Measurements from ENCODE around the gene NKD1. TPM values are rescaled to one million over a fixed set of nuclear protein-coding genes. Genes with fewer than 3 reads are reported as not detected.

NKD1 gene
- total RNA-seq, 1 donor from 2014 or later, result 2.1 TPM

GRCh38 chr16:50609049-50609448, 60.9 kb downstream of the NKD1 start:
- H3K27me3 ChIP-seq (ENCODE audit: control insufficient read depth in 3 of 3, insufficient read depth in 3 of 3, low read length in 3 of 3), result peaks cover 0 to 4% (median 3%) of the 10 kb centered on the region in 3 donors
- H3K27ac ChIP-seq (ENCODE audit: low read depth, low read length), result no peak overlapping the region
- H3K36me3 ChIP-seq (ENCODE audit: control insufficient read depth in 3 of 3, insufficient read depth in 3 of 3, low read length in 3 of 3), result no peaks in the 10 kb centered on the region
- no peaks in the 10 kb centered on the region for H3K9me3 ChIP-seq (ENCODE audit: control insufficient read depth in 3 of 3, low read length in 3 of 3)
- no peak overlapping the region for H3K4me3 ChIP-seq (ENCODE audit: low read length in 3 of 3)
- H3K9ac ChIP-seq (ENCODE audit: low read depth in 1 of 3, low read length in 3 of 3), result no peak overlapping the region
- peaks cover under 1 to 11% (median 6%) of the 10 kb centered on the region in 3 donors for H3K4me1 ChIP-seq (ENCODE audit: control insufficient read depth in 3 of 3, insufficient read depth in 3 of 3, low read length in 3 of 3)

- Histone ChIP-seq H3K4me1 (ENCODE audit: control insufficient read depth in 3 of 3, insufficient read depth in 3 of 3, low read length in 3 of 3) (peaks cover 4 to 15% (median 9%) of the 10 kb centered on the region in 3 donors), H3K27ac (ENCODE audit: low read depth, low read length) (no peak overlapping the region), H3K4me3 (ENCODE audit: low read length in 3 of 3) (no peak overlapping the region), H3K36me3 (ENCODE audit: control insufficient read depth in 3 of 3, insufficient read depth in 3 of 3, low read length in 3 of 3) (no peaks in the 10 kb centered on the region), H3K9ac (ENCODE audit: low read depth in 1 of 3, low read length in 3 of 3) (no peak overlapping the region), H3K9me3 (ENCODE audit: control insufficient read depth in 3 of 3, low read length in 3 of 3) (no peaks in the 10 kb centered on the region), H3K27me3 (ENCODE audit: control insufficient read depth in 3 of 3, insufficient read depth in 3 of 3, low read length in 3 of 3) (peaks cover 0 to 4% (median 3%) of the 10 kb centered on the region in 3 donors)
Observed at GRCh38 chr16:50609471-50609870, 61.3 kb downstream of the NKD1 start.

GRCh38 chr16:50610331-50611262, 62.4 kb downstream of the NKD1 start:
- H3K27ac ChIP-seq (ENCODE audit: low read depth, low read length), result no peak overlapping the region
- H3K4me1 ChIP-seq (ENCODE audit: control insufficient read depth in 3 of 3, insufficient read depth in 3 of 3, low read length in 3 of 3), result peaks cover 9 to 19% (median 13%) of the 10 kb centered on the region in 3 donors

GRCh38 chr16:50611332-50611934, 63.2 kb downstream of the NKD1 start:
- H3K27ac ChIP-seq (ENCODE audit: low read depth, low read length), result no peak overlapping the region
- H3K9me3 ChIP-seq (ENCODE audit: control insufficient read depth in 3 of 3, low read length in 3 of 3), result no peaks in the 10 kb centered on the region
- H3K36me3 ChIP-seq (ENCODE audit: control insufficient read depth in 3 of 3, insufficient read depth in 3 of 3, low read length in 3 of 3), result no peaks in the 10 kb centered on the region
- peaks cover 18 to 27% (median 21%) of the 10 kb centered on the region in 3 donors for H3K4me1 ChIP-seq (ENCODE audit: control insufficient read depth in 3 of 3, insufficient read depth in 3 of 3, low read length in 3 of 3)
- no peak overlapping the region for H3K4me3 ChIP-seq (ENCODE audit: low read length in 3 of 3)
- peaks cover 0 to 4% (median 3%) of the 10 kb centered on the region in 3 donors for H3K27me3 ChIP-seq (ENCODE audit: control insufficient read depth in 3 of 3, insufficient read depth in 3 of 3, low read length in 3 of 3)
- H3K9ac ChIP-seq (ENCODE audit: low read depth in 1 of 3, low read length in 3 of 3), result no peak overlapping the region

More at GRCh38 chr16:50610331-50611262, 62.4 kb downstream of the NKD1 start:
- no peaks in the 10 kb centered on the region for H3K36me3 ChIP-seq (ENCODE audit: control insufficient read depth in 3 of 3, insufficient read depth in 3 of 3, low read length in 3 of 3)
- peaks cover 0 to 4% (median 3%) of the 10 kb centered on the region in 3 donors for H3K27me3 ChIP-seq (ENCODE audit: control insufficient read depth in 3 of 3, insufficient read depth in 3 of 3, low read length in 3 of 3)
- no peak overlapping the region for H3K9ac ChIP-seq (ENCODE audit: low read depth in 1 of 3, low read length in 3 of 3)
- no peak overlapping the region for H3K4me3 ChIP-seq (ENCODE audit: low read length in 3 of 3)
- no peaks in the 10 kb centered on the region for H3K9me3 ChIP-seq (ENCODE audit: control insufficient read depth in 3 of 3, low read length in 3 of 3)

- Histone ChIP-seq H3K27ac (ENCODE audit: low read depth, low read length) (no peak overlapping the region), H3K27me3 (ENCODE audit: control insufficient read depth in 3 of 3, insufficient read depth in 3 of 3, low read length in 3 of 3) (peaks cover 0 to 4% (median 0%) of the 10 kb centered on the region in 3 donors), H3K9ac (ENCODE audit: low read depth in 1 of 3, low read length in 3 of 3) (no peak overlapping the region), H3K4me3 (ENCODE audit: low read length in 3 of 3) (no peak overlapping the region), H3K9me3 (ENCODE audit: control insufficient read depth in 3 of 3, low read length in 3 of 3) (no peaks in the 10 kb centered on the region), H3K36me3 (ENCODE audit: control insufficient read depth in 3 of 3, insufficient read depth in 3 of 3, low read length in 3 of 3) (no peaks in the 10 kb centered on the region), H3K4me1 (ENCODE audit: control insufficient read depth in 3 of 3, insufficient read depth in 3 of 3, low read length in 3 of 3) (peaks cover 25 to 32% (median 28%) of the 10 kb centered on the region in 3 donors)
Observed at GRCh38 chr16:50611995-50612848, 64.0 kb downstream of the NKD1 start.

GRCh38 chr16:50612849-50613198, 64.6 kb downstream of the NKD1 start:
- H3K9me3 ChIP-seq (ENCODE audit: control insufficient read depth in 3 of 3, low read length in 3 of 3), result no peaks in the 10 kb centered on the region
- H3K27me3 ChIP-seq (ENCODE audit: control insufficient read depth in 3 of 3, insufficient read depth in 3 of 3, low read length in 3 of 3), result peaks cover 0 to 4% (median 0%) of the 10 kb centered on the region in 3 donors
- peaks cover 25 to 32% (median 28%) of the 10 kb centered on the region in 3 donors for H3K4me1 ChIP-seq (ENCODE audit: control insufficient read depth in 3 of 3, insufficient read depth in 3 of 3, low read length in 3 of 3)
- H3K4me3 ChIP-seq (ENCODE audit: low read length in 3 of 3), result no peak overlapping the region
- no peaks in the 10 kb centered on the region for H3K36me3 ChIP-seq (ENCODE audit: control insufficient read depth in 3 of 3, insufficient read depth in 3 of 3, low read length in 3 of 3)
- H3K27ac ChIP-seq (ENCODE audit: low read depth, low read length), result no peak overlapping the region
- H3K9ac ChIP-seq (ENCODE audit: low read depth in 1 of 3, low read length in 3 of 3), result no peak overlapping the region

- H3K4me3 ChIP-seq (ENCODE audit: low read length in 3 of 3), result no peak overlapping the region
- peaks cover 0 to 4% (median 0%) of the 10 kb centered on the region in 3 donors for H3K27me3 ChIP-seq (ENCODE audit: control insufficient read depth in 3 of 3, insufficient read depth in 3 of 3, low read length in 3 of 3)
- peaks cover 25 to 32% (median 28%) of the 10 kb centered on the region in 3 donors for H3K4me1 ChIP-seq (ENCODE audit: control insufficient read depth in 3 of 3, insufficient read depth in 3 of 3, low read length in 3 of 3)
- no peaks in the 10 kb centered on the region for H3K36me3 ChIP-seq (ENCODE audit: control insufficient read depth in 3 of 3, insufficient read depth in 3 of 3, low read length in 3 of 3)
- no peaks in the 10 kb centered on the region for H3K9me3 ChIP-seq (ENCODE audit: control insufficient read depth in 3 of 3, low read length in 3 of 3)
- peak overlapping the region; percentile 50 for H3K27ac ChIP-seq (ENCODE audit: low read depth, low read length)
- H3K9ac ChIP-seq (ENCODE audit: low read depth in 1 of 3, low read length in 3 of 3), result peak overlapping the region in 1 of 3 donors; percentile 30
Observed at GRCh38 chr16:50613281-50613963, 65.2 kb downstream of the NKD1 start.

- no peaks in the 10 kb centered on the region for H3K9me3 ChIP-seq (ENCODE audit: control insufficient read depth in 3 of 3, low read length in 3 of 3)
- no peaks in the 10 kb centered on the region for H3K36me3 ChIP-seq (ENCODE audit: control insufficient read depth in 3 of 3, insufficient read depth in 3 of 3, low read length in 3 of 3)
- H3K4me1 ChIP-seq (ENCODE audit: control insufficient read depth in 3 of 3, insufficient read depth in 3 of 3, low read length in 3 of 3), result peaks cover 25 to 32% (median 28%) of the 10 kb centered on the region in 3 donors
- peak overlapping the region in 1 of 3 donors; percentile 30 for H3K9ac ChIP-seq (ENCODE audit: low read depth in 1 of 3, low read length in 3 of 3)
- peaks cover 0 to 4% (median 0%) of the 10 kb centered on the region in 3 donors for H3K27me3 ChIP-seq (ENCODE audit: control insufficient read depth in 3 of 3, insufficient read depth in 3 of 3, low read length in 3 of 3)
- H3K27ac ChIP-seq (ENCODE audit: low read depth, low read length), result peak overlapping the region; percentile 42
- H3K4me3 ChIP-seq (ENCODE audit: low read length in 3 of 3), result no peak overlapping the region
Observed at GRCh38 chr16:50613964-50614474, 65.8 kb downstream of the NKD1 start.

All from skeletal muscle tissue (tissue), 4 donors.